ENCODE data around the gene INSRR.

Gene INSRR

DNA sequence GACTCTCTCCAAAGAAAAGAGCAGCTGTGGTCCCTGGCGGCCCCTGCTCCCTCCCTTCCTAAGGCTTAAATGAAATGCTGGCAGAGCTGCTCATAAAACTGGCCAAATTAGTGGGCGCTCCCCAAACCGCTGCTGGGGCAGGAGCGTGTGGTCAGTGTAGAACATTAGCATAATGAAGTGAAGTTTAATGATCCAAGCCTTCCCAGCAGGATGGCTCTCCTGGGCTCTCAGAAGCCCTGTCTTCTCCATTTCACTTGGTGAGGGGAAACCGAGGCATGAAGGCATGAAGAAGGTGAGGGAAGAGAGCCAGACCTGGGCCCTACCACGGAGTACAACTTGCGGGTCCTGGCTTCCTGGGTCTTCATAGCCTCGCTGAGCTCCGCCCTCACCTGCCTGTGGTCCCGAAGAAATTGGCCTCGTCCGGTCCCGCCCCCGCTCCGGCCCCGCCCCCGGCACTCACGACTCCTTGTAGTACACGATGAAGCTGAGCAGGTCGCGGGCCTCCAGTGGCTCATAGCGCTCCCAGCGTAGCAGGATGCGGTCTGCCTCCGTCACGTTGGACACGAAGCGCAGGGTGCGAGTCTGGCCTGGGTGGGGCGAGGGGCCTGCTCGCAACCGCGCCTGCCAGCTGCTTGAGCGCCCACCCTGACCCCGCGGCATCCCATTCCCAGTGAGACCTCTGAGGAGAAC, 10.3 kb downstream of the INSRR start:
- DNase-seq = no peak

DNA sequence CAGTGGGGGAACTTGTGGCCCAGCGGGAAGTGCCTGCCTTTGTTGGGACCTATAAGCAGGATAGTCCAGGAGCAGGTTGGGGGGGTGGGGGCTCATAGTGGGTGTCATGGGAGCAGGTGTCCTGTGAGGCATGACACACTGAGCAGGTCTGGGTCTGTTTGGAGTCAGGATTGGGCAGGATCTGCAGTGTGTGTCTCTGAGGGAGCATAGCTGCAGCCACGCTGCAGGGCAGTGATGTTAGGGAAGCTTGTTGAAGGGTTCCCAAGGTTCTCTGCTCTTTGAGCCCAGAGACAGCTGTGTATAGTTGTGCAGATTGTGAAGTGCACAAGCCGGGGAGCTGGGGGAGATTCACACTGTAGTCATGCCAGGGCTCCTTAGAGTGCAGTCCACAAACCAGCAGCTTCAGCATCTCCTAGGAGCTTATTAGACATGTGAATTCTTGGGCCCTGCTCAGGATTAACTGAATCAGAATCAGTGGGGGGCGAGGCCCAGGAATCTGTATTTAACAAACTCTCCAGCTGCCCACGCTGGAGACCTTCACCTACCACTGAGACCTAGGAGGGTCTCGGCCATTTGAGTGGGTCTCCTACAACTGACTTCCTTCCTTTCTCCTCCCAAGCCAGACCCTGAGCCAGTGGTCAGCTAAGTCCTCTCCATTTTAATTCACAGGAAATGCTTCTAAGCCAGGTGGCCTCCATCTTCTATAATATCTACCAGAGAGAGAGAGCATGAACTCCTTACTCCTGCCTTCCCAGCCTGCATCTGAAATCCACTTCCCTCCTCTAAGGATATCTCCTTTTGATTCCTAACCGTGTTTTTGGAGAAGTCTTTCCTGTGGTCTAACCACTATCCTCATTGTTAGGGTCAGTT, 11.1 kb downstream of the INSRR start:
- DNase-seq = no peak

DNA sequence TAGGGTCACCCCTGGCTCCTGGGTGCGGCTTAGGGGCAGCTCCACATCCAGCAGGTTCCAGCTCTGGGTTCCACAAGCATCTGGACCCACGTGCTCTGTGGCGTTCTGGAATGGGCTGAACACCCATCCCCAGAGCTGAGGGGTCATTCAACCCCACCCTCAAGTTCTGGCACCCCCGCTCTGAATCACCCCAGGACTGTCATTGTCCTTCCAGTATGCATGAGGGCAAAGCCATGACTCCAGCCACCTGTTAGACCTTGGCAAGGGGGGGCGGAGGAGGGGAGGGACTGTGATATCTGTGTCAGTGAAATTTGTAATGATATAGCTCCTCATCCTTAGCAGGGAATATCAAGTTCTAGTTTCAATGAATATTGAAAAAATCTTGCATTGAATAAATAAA, 12.3 kb downstream of the INSRR start:
- no peak for DNase-seq

DNA sequence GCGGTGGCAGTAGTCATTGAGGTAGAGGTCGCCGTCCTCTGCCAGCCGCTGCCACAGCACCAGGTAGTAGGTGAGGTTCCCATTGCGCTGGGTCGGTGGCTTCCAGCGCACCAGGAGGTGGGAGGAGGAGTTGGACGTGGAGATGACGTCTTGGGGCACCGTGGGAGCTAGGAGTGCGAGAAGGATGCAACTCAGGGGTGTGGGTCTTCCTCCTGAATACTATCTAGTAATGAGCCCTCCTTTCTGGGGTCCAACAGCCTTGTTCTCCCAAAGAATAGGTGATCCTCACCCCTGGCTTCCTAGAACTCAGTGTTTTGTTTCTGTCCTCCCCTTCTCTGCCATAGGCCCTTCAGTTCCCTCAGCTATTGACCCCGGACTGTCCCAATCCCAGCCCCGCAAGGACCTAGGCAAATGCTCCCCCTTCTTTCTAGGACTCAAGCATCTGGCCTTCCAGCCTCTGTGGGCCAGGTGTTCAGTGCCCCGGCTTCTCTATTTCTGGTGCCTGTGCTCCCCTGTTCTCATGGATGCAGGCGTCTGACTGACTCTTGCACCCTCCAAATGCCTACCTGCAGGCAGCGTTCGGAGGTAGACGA, 12.9 kb downstream of the INSRR start:
- no peak for DNase-seq

DNA sequence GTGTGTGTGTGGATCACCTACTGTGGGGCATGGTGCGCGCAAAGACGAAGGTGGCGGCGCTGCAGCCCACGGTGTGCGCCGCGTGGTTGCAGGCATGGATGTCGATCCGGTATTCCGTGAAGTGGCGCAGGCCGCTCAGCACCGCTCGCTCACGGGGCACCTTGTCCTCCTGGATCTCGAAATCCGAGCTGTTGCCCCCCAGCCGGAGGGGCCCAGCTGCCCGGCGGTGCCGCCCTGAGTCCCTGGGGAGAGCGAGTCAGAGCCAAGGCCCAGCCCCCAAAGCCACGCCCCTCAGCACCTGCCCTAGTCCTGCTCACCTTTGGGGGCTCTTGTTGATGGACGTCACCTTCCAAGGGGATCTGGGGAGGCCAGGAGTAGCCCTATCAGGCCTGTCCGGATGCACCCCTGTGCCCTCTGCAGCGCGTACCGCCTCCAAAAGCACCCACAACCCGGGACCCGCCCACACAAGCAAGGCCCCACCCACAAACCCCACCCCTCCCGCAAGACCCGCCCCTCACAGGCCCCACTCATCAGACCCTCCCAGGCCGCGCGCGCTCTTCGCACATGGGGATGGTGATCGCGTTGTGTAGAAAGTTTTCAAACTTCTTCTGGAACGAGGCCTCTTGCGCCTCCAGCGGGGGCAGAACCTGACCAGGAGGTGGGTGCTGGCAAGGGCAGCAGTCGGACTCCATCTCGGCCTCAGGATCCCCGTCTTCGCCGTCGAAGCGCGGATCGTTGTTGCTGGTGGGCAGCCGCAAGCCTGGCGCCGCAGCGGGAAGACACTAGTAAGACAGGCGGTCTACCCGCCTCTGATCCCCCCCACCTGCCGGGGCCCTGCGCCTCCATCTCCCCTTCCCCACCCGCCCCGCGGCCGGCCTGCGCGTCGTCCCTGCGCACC, 13.6 kb downstream of the INSRR start:
- DNase-seq = no peak

DNA sequence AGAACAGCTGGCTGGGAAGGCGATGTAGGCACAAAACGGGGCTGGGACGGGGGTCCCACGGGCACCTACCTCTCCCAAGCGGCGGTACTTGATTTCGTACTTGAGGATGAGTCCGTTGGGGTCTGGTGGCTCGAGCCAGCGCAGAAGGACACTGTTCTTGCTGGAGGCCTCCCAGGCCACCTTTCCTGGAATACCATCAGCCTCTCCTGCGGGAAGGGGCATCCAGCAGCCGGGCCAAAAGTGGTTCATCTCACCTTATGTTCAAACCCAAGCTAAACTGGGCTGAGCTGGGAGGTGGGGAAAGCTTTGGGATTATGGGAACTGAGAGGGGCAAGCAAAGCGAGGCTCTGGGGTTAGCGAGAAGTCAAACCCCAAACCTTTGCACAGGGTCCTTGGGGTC, 14.3 kb downstream of the INSRR start:
- DNase-seq = no peak

DNA sequence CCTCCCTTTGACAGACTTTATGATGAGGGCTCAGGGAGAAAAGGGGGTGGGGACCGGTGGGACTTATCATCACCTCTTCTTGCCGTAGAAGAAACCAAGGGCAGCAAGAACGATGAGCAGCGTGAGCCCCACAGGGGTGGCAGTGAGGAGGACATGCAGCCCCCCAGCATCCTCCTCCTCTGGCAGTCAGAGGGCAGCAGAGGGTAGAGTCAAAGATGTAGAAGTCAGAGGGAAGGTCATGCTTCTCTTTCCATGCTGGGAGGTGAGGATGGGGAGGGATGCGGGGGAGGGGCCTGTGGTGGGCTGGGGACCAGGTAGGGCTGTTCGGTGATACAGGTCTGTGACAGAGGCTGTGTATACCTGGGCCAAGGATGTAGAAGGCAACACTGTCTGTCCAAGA, 14.8 kb downstream of the INSRR start:
- no peak for DNase-seq

DNA sequence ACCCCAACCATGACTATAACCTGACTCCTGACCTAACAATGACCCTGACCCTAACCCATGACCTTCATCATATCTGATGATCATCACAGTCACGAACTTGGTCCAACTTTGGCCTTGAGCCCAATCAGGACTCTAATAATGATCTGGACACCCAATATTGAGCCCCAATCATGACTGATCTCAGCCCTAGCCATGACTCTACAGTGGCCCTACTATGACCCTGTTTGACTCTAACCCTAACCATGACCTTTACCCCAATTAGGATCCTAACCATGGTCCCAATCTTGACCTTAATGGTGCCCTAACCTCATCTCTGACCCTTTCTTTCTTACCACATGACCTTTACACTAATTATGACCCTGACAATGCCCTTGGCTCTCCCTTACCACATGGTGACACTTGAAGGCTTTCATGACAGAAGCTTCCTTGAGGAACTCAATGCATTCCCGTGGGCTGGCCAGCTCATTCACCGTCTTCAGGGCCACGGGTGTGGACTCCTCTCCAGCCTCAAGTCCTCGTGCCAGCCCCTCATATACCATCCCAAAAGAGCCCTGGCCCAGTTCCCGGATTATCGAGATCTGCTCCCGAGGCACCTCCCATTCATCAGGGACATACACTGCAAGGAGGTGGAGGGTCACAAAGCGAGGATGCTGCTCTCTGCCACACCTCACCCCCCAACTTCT, 16.2 kb downstream of the INSRR start:
- no peak for DNase-seq

DNA sequence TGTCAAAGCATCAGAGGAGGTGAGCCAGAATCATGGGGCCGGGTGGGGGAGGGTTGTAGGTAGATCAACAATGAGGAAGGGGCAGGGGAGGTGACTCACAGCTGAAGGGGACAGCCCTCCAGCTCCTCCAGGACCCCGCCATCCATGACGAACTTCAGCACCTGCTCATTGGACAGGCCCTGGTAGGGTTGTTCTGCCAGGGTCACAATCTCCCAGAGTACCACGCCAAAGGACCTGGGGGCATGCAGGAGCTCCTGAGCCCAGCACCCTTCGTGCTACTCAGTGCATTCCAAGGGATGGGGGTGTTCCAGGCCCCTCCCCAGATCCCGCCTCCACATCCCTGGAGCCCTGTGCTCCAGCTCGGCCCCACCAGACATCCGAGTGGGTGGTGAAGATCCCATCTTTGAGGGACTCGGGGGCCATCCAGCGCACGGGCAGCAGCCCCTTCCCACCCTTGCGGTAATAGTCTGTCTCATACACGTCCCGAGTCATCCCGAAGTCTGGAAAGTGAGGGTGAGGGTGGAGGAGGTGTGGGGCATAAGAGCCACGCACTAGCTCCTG, 17.5 kb downstream of the INSRR start:
- DNase-seq = no peak

DNA sequence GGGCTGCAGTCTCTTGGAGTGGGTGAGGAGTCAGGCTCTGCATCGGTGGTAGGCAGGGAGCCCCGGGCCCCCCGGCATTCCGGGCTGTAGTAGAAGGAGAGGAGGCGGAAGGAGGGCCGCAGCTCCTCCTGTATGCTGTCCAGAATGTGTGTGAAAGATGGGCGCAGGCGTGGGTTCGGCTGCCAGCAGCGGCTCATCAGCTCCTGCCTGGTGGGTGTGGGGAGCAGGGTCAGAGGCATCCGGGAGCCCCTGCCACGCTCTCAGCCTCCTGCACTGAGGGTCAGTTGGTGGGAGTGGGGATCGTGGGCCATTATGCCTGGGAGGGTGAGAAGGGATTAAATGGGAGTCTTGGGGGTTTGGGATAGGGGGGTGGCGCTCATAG, 18.0 kb downstream of the INSRR start:
- DNase-seq = no peak

DNA sequence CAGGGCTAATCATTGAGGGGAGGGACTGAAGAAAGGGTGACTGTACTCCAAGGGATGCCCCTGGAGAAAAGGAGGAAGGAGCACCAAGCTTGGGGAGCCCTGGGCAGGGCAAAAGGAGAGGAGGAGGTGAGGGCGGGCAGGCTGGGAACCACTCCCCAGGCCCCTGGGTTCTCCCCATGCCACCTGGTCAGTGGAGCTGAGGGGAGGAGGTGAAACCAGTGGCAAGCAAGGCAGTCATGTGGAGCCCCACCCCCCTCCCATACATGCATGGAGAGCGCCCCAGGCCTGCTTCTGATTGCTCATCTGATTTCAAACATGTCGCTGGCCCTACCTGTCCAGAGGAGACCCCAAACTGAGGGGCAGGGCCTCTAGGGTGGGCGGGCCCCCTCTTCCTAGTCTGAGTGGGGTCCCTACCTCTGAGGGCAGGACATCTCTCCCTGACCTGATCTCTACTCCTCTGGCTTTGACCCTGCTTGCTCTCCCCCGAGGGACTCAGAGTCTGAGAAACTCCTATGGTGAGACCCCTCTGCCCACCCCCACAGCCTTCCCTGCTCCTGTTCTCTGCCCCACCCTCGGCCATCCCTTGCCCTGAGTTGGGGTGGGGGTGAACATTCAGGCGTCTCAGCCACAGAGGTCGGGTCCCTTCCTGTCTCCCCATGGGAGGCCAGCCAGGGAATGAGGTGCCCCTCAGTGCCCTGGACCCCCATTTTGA, 18.6 kb downstream of the INSRR start:
- DNase-seq = no peak

DNA sequence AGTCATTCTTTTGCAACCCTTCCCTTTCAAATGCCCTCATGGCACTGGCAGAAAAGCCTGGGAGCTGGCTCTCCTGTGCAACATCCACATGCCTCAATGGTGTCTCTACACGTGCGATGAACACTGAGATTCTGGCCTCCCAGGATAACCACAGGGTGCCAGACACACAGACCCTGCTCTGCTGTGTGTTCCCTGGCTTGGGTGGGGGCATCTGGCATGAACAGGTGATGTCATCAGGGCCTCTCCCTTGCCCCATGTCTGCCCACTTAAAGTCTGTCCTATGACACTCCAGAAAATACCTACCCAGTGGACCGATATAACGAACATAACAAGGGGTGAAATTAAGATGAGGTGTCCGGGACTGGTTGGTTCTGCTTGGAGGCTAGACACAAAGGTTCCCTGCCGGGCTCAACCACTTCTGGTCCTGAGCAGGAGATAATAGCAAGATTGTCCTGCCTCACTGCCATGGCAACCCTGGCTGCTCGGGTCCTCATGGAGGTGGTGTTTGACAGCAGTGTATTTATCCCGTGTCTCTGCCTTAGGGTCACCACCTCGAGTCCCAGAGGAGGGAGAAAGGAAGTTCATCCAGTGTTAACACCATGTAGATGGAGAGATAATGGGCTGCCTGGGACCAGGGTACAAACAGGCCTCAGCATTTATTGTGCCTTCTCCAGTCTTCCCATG, 19.3 kb downstream of the INSRR start:
- DNase-seq = no peak

DNA sequence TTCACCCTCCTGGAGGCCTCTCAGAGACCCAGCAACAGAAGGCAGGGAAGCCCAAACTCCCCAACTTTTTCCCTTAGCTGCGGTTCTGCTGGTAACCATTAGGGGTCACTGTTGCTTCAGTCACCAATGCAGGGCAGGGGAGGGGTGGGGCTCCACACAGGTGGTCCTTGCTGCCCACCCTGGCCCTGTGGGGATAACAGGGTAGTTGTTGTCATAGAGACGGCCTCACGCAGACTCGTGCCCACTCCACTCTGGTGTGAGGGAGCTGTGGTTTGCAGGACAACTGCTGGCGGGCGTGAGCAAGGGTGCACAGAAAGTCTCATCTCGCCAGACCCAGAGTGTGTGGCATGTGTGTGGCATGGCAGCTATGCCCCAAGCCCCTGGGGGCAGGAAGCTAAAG, 19.9 kb downstream of the INSRR start:
- DNase-seq = no peak

DNA sequence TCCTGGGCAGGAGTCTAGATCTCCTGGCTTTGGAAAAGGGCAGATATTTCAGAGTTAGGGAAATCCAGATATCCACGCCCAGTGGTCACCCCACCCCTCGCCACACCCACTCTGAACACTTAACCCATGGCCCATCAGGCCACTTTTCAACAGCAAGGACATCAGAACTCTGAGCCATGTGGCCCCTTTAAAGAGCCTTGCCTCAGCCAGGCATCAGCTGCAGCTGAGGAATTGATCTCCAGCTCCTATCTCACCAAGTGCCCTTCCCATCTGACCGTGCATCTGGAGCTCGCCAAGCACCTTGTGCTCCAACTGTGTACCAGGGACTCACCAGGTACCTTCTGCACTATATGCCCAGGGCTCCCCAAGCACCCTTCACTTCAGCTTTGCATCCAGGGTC, 22.0 kb downstream of the INSRR start:
- DNase-seq = no peak

DNA sequence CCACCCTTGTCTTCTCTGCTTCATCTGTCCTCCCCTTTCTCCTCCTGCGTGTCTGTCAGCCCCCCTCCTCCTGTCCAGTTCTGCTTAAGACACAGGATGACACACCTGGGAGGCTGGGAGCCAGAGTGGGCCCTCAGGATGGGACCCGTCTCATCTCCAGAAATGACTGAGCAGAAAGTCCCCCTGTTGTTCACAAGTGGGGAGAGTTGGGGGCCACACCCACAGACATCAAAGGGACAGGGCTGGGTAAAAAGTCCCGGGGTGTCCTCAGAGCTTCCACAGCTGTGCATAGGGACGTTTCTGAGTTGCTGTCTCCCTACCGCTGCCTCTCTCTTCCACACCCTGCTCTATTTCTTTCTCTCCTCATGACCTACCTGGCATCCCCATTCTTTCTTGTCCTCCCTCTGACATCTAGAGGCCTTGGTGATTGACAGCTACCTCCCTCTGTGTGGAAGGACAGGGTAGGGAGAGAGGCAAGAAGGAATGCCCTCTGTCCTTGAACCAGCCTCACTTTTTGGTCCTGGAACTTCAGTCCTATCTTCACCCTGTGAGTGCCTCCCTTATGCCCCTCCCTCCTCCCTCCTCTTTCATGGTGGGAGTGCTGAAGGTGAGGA, 22.8 kb downstream of the INSRR start:
- no peak for DNase-seq

DNA sequence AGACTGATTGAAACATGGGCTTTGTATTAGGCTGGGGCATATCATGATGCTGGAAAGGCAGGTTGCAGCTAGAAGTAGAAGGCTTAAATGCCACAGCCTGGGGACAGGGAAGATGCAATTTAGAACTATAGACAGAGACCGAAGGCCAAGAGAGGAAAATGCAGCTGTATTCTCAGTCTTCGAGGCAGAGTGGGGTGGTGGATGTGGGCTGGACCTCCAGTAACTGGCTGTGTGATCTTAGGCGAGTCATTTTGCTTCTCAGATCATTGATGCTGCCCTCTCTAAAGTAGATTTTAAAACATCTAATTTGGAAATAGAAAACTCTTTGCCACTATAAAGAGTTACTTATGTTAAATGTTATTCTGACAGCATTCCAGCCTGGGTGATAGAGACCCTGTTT, 24.6 kb downstream of the INSRR start:
- no peak for DNase-seq

DNA sequence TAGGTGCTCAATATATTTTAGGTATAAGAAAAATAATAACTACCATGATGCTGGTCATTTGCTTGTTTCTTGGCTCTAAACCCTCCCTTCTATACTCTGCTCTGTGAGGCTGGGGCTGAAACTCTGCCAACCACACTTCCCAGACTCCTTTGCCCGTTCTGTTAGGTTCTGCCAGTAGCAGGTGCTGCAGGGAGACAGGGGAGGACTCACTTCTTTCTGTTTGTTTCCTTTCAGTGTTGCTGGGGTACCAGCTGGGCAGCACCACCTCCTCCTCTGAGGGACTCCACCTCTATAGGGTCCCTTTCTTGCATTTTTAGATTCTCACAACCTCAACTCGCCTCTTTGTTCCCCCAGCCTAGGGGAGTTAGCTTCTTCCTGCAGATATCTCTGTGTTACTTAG, 25.3 kb downstream of the INSRR start:
- no peak for DNase-seq

DNA sequence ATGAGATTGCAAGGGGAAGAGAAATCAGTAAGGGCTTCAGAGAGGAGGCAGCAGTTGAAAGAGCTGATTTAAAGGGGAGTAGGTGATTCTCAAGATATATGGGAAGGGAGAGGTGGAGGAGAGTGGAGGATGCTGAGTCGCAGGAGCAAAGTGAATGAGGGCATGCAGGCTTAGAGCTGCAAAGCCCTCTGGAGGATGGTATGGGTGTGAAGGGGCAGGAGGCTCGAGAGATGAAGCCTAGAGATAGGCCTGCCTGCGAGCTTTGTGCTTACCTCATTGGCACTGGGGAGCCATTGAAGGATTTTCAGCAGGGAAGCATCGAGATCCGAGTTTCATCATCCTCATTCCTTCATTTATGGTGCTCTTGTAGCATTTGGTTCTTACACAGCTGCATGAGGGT, 26.5 kb downstream of the INSRR start:
- no peak for DNase-seq

DNA sequence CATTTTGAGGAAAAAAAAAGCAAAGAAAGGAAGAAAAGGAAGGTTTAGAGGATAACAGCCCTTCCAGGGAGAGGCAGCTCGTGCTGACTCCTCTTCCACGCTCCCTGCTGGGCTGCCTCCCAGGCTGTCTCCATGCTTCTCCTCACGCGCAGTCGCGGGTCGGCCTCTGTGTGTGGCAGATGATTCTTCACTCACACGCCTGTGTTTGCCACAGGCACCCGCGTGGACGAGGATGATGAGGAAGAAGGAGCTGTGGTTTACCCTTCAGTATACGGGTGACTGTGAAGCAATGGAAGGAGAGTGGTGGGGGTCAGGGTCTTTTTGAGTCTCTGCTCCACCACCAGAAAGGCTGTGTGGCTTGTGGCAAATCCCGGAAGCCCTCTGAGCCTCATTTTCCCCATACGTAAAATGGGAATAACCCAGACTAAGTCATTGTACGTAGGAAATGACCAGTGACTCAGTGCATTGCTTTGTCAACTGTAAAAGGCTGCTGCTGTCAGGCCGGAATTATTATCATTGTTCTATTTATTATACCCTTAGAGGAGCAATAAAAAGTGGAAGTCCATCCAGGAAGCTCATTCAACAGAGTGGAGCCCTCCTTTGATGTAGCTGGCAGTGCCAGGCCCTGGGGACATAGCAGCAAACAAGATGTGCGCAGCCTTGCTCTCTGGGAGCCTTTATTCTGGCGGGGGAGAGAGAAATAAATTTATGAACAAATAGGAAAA, 30.4 kb downstream of the INSRR start:
- DNase-seq = no peak
